K562 (cell line): ENCODE data around the gene PARD3B. TPM values are rescaled to one million over a fixed set of nuclear protein-coding genes. Genes with fewer than 3 reads are reported as not detected.

Experiments used
- ATAC-seq: fragments of 200-7000 bp; cut with Tn5 transposase; 3 replicates; pipeline ENCODE4 v1.9.1; 2020; ENCODE audit warnings: moderate library complexity
- BruUV-seq: library from RNA; stranded (reverse); fragments of 400-500 nt; replicated peaks from 2 replicates; lab custom pipeline; 2021; lab: Mats Ljungman, UMichigan
- CTCF ChIA-PET: fragments of 300-600 bp; formaldehyde crosslinking; extraction: SDS; loops from one replicate; lab custom pipeline; 2021; ENCODE audit warnings: low intra/inter-chr PET ratio; lab: Yijun Ruan, JAX
- POLR2A ChIA-PET: fragments of 300-600, 350-650 bp; sonication (Branson Sonifier 250); formaldehyde crosslinking; extraction: SDS; loops from one replicate; lab custom pipeline; 2021; ENCODE audit warnings: antibody characterized with exemption, inconsistent platforms; lab: Yijun Ruan, JAX
- DNase-seq, 4 experiments: peaks; one replicate each; pipeline versions ENCODE4 v3.0.0 to v3.0.0-alpha.2; 2011 to 2018; ENCODE audit warnings: low spot score in 3 of 4, mixed read lengths in 3 of 4; ENCODE audit errors: extremely low read depth in 1 of 4
- FAIRE-seq: peaks from 2 replicates; lab custom pipeline; 2011; peaks lifted over from hg19 to GRCh38; lab: Jason Lieb, UNC
- H2AFZ ChIP-seq: 2 replicates; pipeline ENCODE4 v1.6.0; 2011; ENCODE audit warnings: low read depth, low read length, control low read depth, inconsistent platforms
- H3K27ac ChIP-seq: fragments of 200-600 bp; 3 replicates; pipeline ENCODE4 v1.8.0; 2011; ENCODE audit warnings: low read depth, mild to moderate bottlenecking, control low read depth, inconsistent platforms, low read length, moderate library complexity, mixed read lengths; ENCODE audit errors: extremely low read depth
- H3K27me3 ChIP-seq, 2 experiments: fragments of 300-600 bp in 1 of 2; 2 replicates in 1 of 2; 3 replicates in 1 of 2; pipeline versions ENCODE4 v1.6.0 to v1.8.0; 2011; ENCODE audit warnings: inconsistent platforms in 2 of 2, low read length in 2 of 2, mild to moderate bottlenecking in 1 of 2, mixed read lengths in 1 of 2, moderate library complexity in 1 of 2; ENCODE audit not compliant: control insufficient read depth in 2 of 2, insufficient read depth in 2 of 2
- H3K36me3 ChIP-seq: fragments of 300-600 bp; 3 replicates; pipeline ENCODE4 v1.8.0; 2011; ENCODE audit warnings: mild to moderate bottlenecking, low read length, inconsistent platforms; ENCODE audit not compliant: control insufficient read depth, insufficient read depth
- H3K4me1 ChIP-seq, 2 experiments: fragments of 200-600 bp in 1 of 2; replicated peaks in 1 of 2; 2 replicates in 1 of 2; 3 replicates in 1 of 2; pipeline versions ENCODE4 v1.5.1 to v1.8.0; 2011; ENCODE audit warnings: inconsistent platforms in 2 of 2, low read length in 2 of 2, mild to moderate bottlenecking in 1 of 2, mixed read lengths in 1 of 2, moderate library complexity in 1 of 2; ENCODE audit not compliant: control insufficient read depth in 2 of 2, insufficient read depth in 2 of 2
- H3K4me2 ChIP-seq: 2 replicates; pipeline ENCODE4 v1.6.1; 2011; ENCODE audit warnings: low read length, control low read depth, inconsistent platforms, mixed read lengths; ENCODE audit not compliant: insufficient read depth
- H3K4me3 ChIP-seq: fragments of 200-600 bp; sonication (generic), shearing (Covaris generic); 2 replicates; pipeline ENCODE4 v1.5.1; 2016; ENCODE audit warnings: control low read depth, inconsistent platforms
- H3K79me2 ChIP-seq: fragments of 200-600 bp; 3 replicates; pipeline ENCODE4 v1.8.0; 2011; ENCODE audit warnings: low read length, inconsistent platforms; ENCODE audit not compliant: control insufficient read depth, insufficient read depth
- H3K9ac ChIP-seq, 2 experiments: 2 replicates each; pipeline versions ENCODE4 v1.6.0 to v1.6.1; 2011; ENCODE audit warnings: low read depth in 2 of 2, low read length in 2 of 2, control low read depth in 1 of 2, inconsistent platforms in 1 of 2, mild to moderate bottlenecking in 1 of 2, mixed read lengths in 1 of 2; ENCODE audit not compliant: insufficient read depth in 1 of 2
- H3K9me1 ChIP-seq: one replicate; pipeline ENCODE4 v1.6.0; 2011; ENCODE audit warnings: inconsistent platforms, mild to moderate bottlenecking, low read length, moderate library complexity; ENCODE audit not compliant: control insufficient read depth, insufficient read depth
- H3K9me3 ChIP-seq: replicated peaks from 2 replicates; pipeline ENCODE4 v1.5.1; 2011; ENCODE audit warnings: low read depth, low read length, inconsistent platforms; ENCODE audit not compliant: control insufficient read depth, insufficient read depth
- H4K20me1 ChIP-seq: replicated peaks from 2 replicates; pipeline ENCODE4 v1.6.1; 2011; ENCODE audit warnings: low read length, inconsistent platforms, mixed read lengths; ENCODE audit not compliant: control insufficient read depth, insufficient read depth
- C11orf30 ChIP-seq: fragments of 450-650 bp; IDR thresholded peaks from 2 replicates; pipeline ENCODE4 v1.6.1; 2016; ENCODE audit warnings: low read depth, mild to moderate bottlenecking
- CREB1 ChIP-seq, 2 experiments: sonication (generic) in 1 of 2; formaldehyde crosslinking in 1 of 2; IDR thresholded peaks; 2 replicates each; pipeline versions ENCODE4 v1.6.1 to v1.8.0; 2012 to 2022; ENCODE audit warnings: inconsistent platforms in 1 of 2, mild to moderate bottlenecking in 1 of 2, missing genetic modification reagents in 1 of 2, moderate library complexity in 1 of 2
- ERF ChIP-seq: fragments of 450-650 bp; formaldehyde crosslinking; IDR thresholded peaks from 2 replicates; pipeline ENCODE4 v1.4.0; 2020; ENCODE audit warnings: mild to moderate bottlenecking, mixed read lengths
- HDAC3 ChIP-seq: fragments of 450-650 bp; IDR thresholded peaks from 2 replicates; pipeline ENCODE4 v1.6.1; 2018; ENCODE audit warnings: borderline replicate concordance, mild to moderate bottlenecking, moderate library complexity; ENCODE audit not compliant: partially characterized antibody
- KDM4B ChIP-seq, 2 experiments: fragments of 450-650 bp in 1 of 2; sonication (generic) in 1 of 2; IDR thresholded peaks; 2 replicates each; pipeline ENCODE4 v1.6.1; 2016 to 2017; ENCODE audit warnings: borderline replicate concordance in 2 of 2, antibody characterized with exemption in 1 of 2, low read depth in 1 of 2, mild to moderate bottlenecking in 1 of 2
- KDM5B ChIP-seq: fragments of 200-600 bp; sonication (generic); IDR thresholded peaks from 2 replicates; pipeline ENCODE4 v1.6.1; 2012; ENCODE audit warnings: low read depth, mild to moderate bottlenecking, moderate library complexity, low read length, control low read depth, inconsistent platforms; ENCODE audit not compliant: insufficient replicate concordance
- MAZ ChIP-seq, 2 experiments: fragments of 450-650 bp in 1 of 2; sonication (generic) in 1 of 2; formaldehyde crosslinking; IDR thresholded peaks in 1 of 2; conservative IDR thresholded peaks in 1 of 2; 2 replicates each; pipeline versions ENCODE4 v1.4.0 to v1.5.0; 2020; ENCODE audit warnings: mild to moderate bottlenecking in 1 of 2, missing genetic modification reagents in 1 of 2
- PHTF2 ChIP-seq: fragments of 250-450 bp; sonication (Bioruptor Pico); IDR thresholded peaks from 2 replicates; pipeline ENCODE4 v1.5.0; 2021; ENCODE audit warnings: mild to moderate bottlenecking
- SIN3B ChIP-seq: fragments of 450-650 bp; IDR thresholded peaks from 2 replicates; pipeline ENCODE4 v1.6.1; 2017; ENCODE audit warnings: low read depth, mild to moderate bottlenecking, moderate library complexity
- STAG1 ChIP-seq: sonication (generic); formaldehyde crosslinking; IDR thresholded peaks from 2 replicates; pipeline ENCODE4 v1.5.0; 2020; ENCODE audit warnings: missing genetic modification reagents, borderline replicate concordance
- TGIF2 ChIP-seq: sonication (generic); formaldehyde crosslinking; IDR thresholded peaks from 2 replicates; pipeline ENCODE4 v1.8.1; 2022; ENCODE audit warnings: mild to moderate bottlenecking, missing genetic modification reagents, moderate library complexity
- ZNF165 ChIP-seq: fragments of 250-450 bp; sonication (Bioruptor Pico); IDR thresholded peaks from 2 replicates; pipeline ENCODE4 v1.4.0; 2020; ENCODE audit warnings: borderline replicate concordance
- WGBS: fragments of 100-300 bp; shearing (Covaris generic); methylation state at CpG from one replicate; pipeline ENCODE4 v1.1.6; 2016; ENCODE audit warnings: low coverage, mixed read lengths; ENCODE audit not compliant: insufficient coverage; ENCODE audit errors: missing lambda C conversion rate; 5-methylcytosine and 5-hydroxymethylcytosine counted together
- in situ Hi-C: fragments of 300-500 bp; cut with MboI; formaldehyde crosslinking; loops from 4 replicates; pipeline ENCODE4 v1.15.0; 2018; ENCODE audit warnings: inconsistent platforms, mixed read lengths
- intact Hi-C: fragments of 100-400 bp; cut with micrococcal nuclease; formaldehyde crosslinking; loops from 2 replicates; pipeline ENCODE4 v1.14.2; 2022
- polyA plus RNA-seq, 8 experiments: library from polyadenylated mRNA; depleted of rRNA in 4 of 8; stranded (reverse) in 5 of 8; unstranded in 3 of 8; fragments of >200 nt; fragmentation: Nextera tagmentation in 2 of 8; fragmentation: Illumina TruSeq in 1 of 8; extraction: Ambion mirVana in 2 of 8; extraction: Trizol in 1 of 8; gene quantifications; 2 replicates each; pipeline versions ENCODE4 v1.2.1 to v1.2.3, GENCODE V29; 2011 to 2014; ENCODE audit warnings: inconsistent platforms in 1 of 8, missing spikeins in 1 of 8
- total RNA-seq, 7 experiments: library from RNA; depleted of rRNA in 6 of 7; stranded (reverse); fragments of >200 nt in 6 of 7; fragmentation: Illumina TruSeq in 2 of 7; extraction: Trizol in 2 of 7; gene quantifications; 2 replicates each; pipeline versions ENCODE4 v1.2.1 to v1.2.3, GENCODE V29; 2011 to 2021; ENCODE audit warnings: low replicate concordance in 1 of 7
- TF ChIP-seq, protein P1 (sequence below): fragments of 250-450 bp; sonication (Bioruptor Pico); IDR thresholded peaks from 2 replicates; pipeline ENCODE4 v1.8.0; 2022; ENCODE audit warnings: inconsistent platforms

PARD3B gene
- total and polyA plus RNA-seq, 9 of the 15 experiments (the other 6 are each of a cell fraction or from before 2014, with no cell fraction given) = 0.15 to 3.0 (median 1.1) TPM

DNA sequence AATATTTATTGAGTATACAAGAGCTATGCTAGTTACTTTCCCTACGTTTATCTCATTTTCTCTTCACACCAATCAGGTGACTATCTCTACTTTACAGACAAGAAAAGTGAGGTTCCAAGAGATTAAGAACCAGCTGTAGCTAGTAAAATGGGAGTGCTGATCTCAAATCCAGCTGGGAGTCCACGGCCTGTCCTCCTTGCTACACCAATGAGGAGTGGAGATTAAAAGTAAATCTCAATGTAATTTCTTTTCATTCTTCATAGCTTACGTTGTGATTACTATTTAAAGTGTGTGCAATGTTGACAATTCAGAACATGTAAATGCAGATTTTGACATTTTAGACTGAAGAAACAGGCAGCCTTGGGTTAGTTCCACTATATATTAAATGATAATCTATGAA lies 1083.1 kb downstream of the PARD3B start:
- no peak overlapping the region for H2AFZ ChIP-seq
- H4K20me1 ChIP-seq = no peaks in the 10 kb centered on the region
- no peak overlapping the region for H3K9ac ChIP-seq
- no peaks in the 10 kb centered on the region for H3K79me2 ChIP-seq
- ChIA-PET CTCF (no interaction called here), POLR2A (no interaction called here)
- H3K9me3 ChIP-seq = no peaks in the 10 kb centered on the region
- ATAC-seq (no peak), FAIRE-seq (no peak), DNase-seq (no peak)
- intact Hi-C loops (no loop called here), in situ Hi-C loops (no loop called here)
- no peak overlapping the region for H3K27ac ChIP-seq
- TF ChIP-seq C11orf30 (no peak), SIN3B (no peak), KDM5B (no peak), KDM4B (IDR thresholded peaks at IDR 0.05; ENCODE audit: borderline replicate concordance in 2 of 2, low read depth in 1 of 2) (no peak), PHTF2 (CRISPR knock-in tag) (no peak), CREB1 (IDR thresholded peaks at IDR 0.05) (no peak), CREB1 (CRISPR knock-in tag; IDR thresholded peaks at IDR 0.05) (no peak), MAZ (CRISPR knock-in tag; conservative IDR thresholded peaks at IDR 0.05 in 1 of 2, IDR thresholded peaks at IDR 0.05 in 1 of 2) (no peak), ERF (CRISPR knock-in tag) (no peak), HDAC3 (no peak), ZNF165 (no peak), TGIF2 (CRISPR knock-in tag) (no peak), STAG1 (CRISPR knock-in tag) (no peak)
- TF ChIP-seq, protein P1, sequence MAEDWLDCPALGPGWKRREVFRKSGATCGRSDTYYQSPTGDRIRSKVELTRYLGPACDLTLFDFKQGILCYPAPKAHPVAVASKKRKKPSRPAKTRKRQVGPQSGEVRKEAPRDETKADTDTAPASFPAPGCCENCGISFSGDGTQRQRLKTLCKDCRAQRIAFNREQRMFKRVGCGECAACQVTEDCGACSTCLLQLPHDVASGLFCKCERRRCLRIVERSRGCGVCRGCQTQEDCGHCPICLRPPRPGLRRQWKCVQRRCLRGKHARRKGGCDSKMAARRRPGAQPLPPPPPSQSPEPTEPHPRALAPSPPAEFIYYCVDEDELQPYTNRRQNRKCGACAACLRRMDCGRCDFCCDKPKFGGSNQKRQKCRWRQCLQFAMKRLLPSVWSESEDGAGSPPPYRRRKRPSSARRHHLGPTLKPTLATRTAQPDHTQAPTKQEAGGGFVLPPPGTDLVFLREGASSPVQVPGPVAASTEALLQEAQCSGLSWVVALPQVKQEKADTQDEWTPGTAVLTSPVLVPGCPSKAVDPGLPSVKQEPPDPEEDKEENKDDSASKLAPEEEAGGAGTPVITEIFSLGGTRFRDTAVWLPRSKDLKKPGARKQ (CRISPR knock-in tag) = no peak
- H3K27me3 ChIP-seq = no peaks in the 10 kb centered on the region; a peak in 1 of 5 replicates
- WGBS = 0% methylated on average over 2 of the region's 3 CpGs
- H3K4me3 ChIP-seq = no peak overlapping the region
- no peak overlapping the region for H3K4me2 ChIP-seq
- BruUV-seq = no TSS peak
- no peaks in the 10 kb centered on the region for H3K9me1 ChIP-seq
- H3K4me1 ChIP-seq = no peaks in the 10 kb centered on the region
- no peaks in the 10 kb centered on the region for H3K36me3 ChIP-seq
